Natural killer cell (primary cell): Measurements from ENCODE around the gene MLPH. TPM values are rescaled to one million over a fixed set of nuclear protein-coding genes. Genes with fewer than 3 reads are reported as not detected.

Source experiments
- ATAC-seq, 3 donors: fragments of 150-1000 bp in 2 of 3; fragments of 200-7000 bp in 1 of 3; cut with Tn5 transposase; 1 replicate in 1 of 3; 2 replicates in 2 of 3; pipeline ENCODE4 v1.10.0; 2021; ENCODE audit warnings: mild to moderate bottlenecking in 2 of 3, moderate library complexity in 2 of 3
- DNase-seq, 2 donors: peaks; one replicate each; pipeline versions ENCODE4 v3.0.0 to v3.0.0-alpha.2; 2013 to 2021; ENCODE audit warnings: mixed read lengths in 1 of 2
- H3K27ac ChIP-seq: one replicate; pipeline ENCODE4 v1.5.1; 2013; ENCODE audit warnings: mild to moderate bottlenecking, low read length
- H3K27me3 ChIP-seq: one replicate; pipeline ENCODE4 v1.6.1; 2013; ENCODE audit warnings: low read length; ENCODE audit not compliant: control insufficient read depth, insufficient read depth
- H3K36me3 ChIP-seq: one replicate; pipeline ENCODE4 v1.6.1; 2013; ENCODE audit warnings: low read length; ENCODE audit not compliant: control insufficient read depth, insufficient read depth
- H3K4me1 ChIP-seq: one replicate; pipeline ENCODE4 v1.6.1; 2013; ENCODE audit warnings: low read length; ENCODE audit not compliant: control insufficient read depth, insufficient read depth
- H3K4me3 ChIP-seq: one replicate; pipeline ENCODE4 v1.5.1; 2013; ENCODE audit warnings: low read length
- H3K9me3 ChIP-seq: one replicate; pipeline ENCODE4 v1.6.1; 2013; ENCODE audit warnings: low read length; ENCODE audit not compliant: control insufficient read depth, insufficient read depth
- H3K27ac Mint-ChIP-seq, 2 donors: one replicate each; pipeline ENCODE4 v1.8.0; 2022; ENCODE audit warnings: mild to moderate bottlenecking in 2 of 2, mixed read lengths in 2 of 2, moderate library complexity in 1 of 2
- H3K27me3 Mint-ChIP-seq, 2 donors: one replicate each; pipeline ENCODE4 v1.8.0; 2022; ENCODE audit warnings: low read depth in 2 of 2, mixed read lengths in 2 of 2
- H3K36me3 Mint-ChIP-seq: one replicate; pipeline ENCODE4 v1.8.0; 2022; ENCODE audit warnings: mixed read lengths
- H3K4me1 Mint-ChIP-seq, 2 donors: one replicate each; pipeline ENCODE4 v1.8.0; 2022; ENCODE audit warnings: mixed read lengths in 2 of 2
- H3K4me3 Mint-ChIP-seq: one replicate; pipeline ENCODE4 v1.8.0; 2022; ENCODE audit warnings: mild to moderate bottlenecking, moderate library complexity, mixed read lengths
- H3K9me3 Mint-ChIP-seq, 2 donors: one replicate each; pipeline ENCODE4 v1.8.0; 2022; ENCODE audit warnings: mixed read lengths in 2 of 2
- CTCF ChIP-seq: fragments of 200-600 bp; IDR thresholded peaks from one replicate; pipeline ENCODE4 v1.8.0; 2022; ENCODE audit warnings: antibody characterized with exemption
- WGBS: methylation state at CpG from one replicate; pipeline ENCODE4 v1.1.7; 2013; ENCODE audit warnings: missing lambda C conversion rate; ENCODE audit not compliant: insufficient coverage; 5-methylcytosine and 5-hydroxymethylcytosine counted together
- intact Hi-C: fragments of 100-400 bp; cut with micrococcal nuclease; formaldehyde crosslinking; loops from one replicate; pipeline ENCODE4 v1.14.2; 2022
- total RNA-seq, 4 donors: library from RNA; stranded (reverse); fragments of 120-200 nt in 1 of 4; gene quantifications; one replicate each; pipeline versions ENCODE4 v1.2.3 to v1.2.4, GENCODE V29; 2013 to 2022

Gene MLPH
- total RNA-seq, 3 donors from 2014 or later (not counting 1 experiment from before 2014, with no cell fraction given): not detected

GRCh38 chr2:237591141-237591881, 104.3 kb downstream of the MLPH start:
- no peak for DNase-seq
- Mint-ChIP-seq H3K36me3 (no peaks in the 10 kb centered on the region), H3K4me3 (no peak overlapping the region), H3K4me1 (no peaks in the 10 kb centered on the region), H3K27ac (no peak overlapping the region), H3K9me3 (no peaks in the 10 kb centered on the region), H3K27me3 (peaks cover 0 to 10% of the 10 kb centered on the region in 2 donors)
- no peaks in the 10 kb centered on the region for H3K9me3 ChIP-seq
- 17% methylated on average over 12 of the region's 19 CpGs for WGBS
- peaks cover 6% of the 10 kb centered on the region for H3K4me1 ChIP-seq
- H3K36me3 ChIP-seq: no peaks in the 10 kb centered on the region
- intact Hi-C loops: no loop called here
- H3K27ac ChIP-seq: no peak overlapping the region
- ATAC-seq: no peak
- no peak overlapping the region for H3K4me3 ChIP-seq
- no peaks in the 10 kb centered on the region for H3K27me3 ChIP-seq
- TF ChIP-seq CTCF: no peak

GRCh38 chr2:237592425-237592980, 105.5 kb downstream of the MLPH start:
- no peak for TF ChIP-seq CTCF
- H3K4me1 ChIP-seq: peaks cover 6% of the 10 kb centered on the region
- no peaks in the 10 kb centered on the region for H3K36me3 ChIP-seq
- H3K4me3 ChIP-seq: no peak overlapping the region
- no peaks in the 10 kb centered on the region for H3K27me3 ChIP-seq
- Mint-ChIP-seq H3K27me3 (peaks cover 0 to 2% of the 10 kb centered on the region in 2 donors), H3K27ac (no peak overlapping the region), H3K9me3 (no peaks in the 10 kb centered on the region), H3K4me3 (no peak overlapping the region), H3K36me3 (no peaks in the 10 kb centered on the region), H3K4me1 (peaks cover 0 to 3% of the 10 kb centered on the region in 2 donors)
- no peaks in the 10 kb centered on the region for H3K9me3 ChIP-seq
- ATAC-seq: no peak
- intact Hi-C loops: no loop called here
- WGBS: 91% methylated on average over 18 of the region's 18 CpGs
- DNase-seq: no peak
- H3K27ac ChIP-seq: no peak overlapping the region

GRCh38 chr2:237593036-237593435, 106.0 kb downstream of the MLPH start:
- H3K9me3 ChIP-seq: no peaks in the 10 kb centered on the region
- Mint-ChIP-seq H3K36me3 (no peaks in the 10 kb centered on the region), H3K27me3 (no peaks in the 10 kb centered on the region), H3K27ac (no peak overlapping the region), H3K4me1 (peaks cover 0 to 9% of the 10 kb centered on the region in 2 donors), H3K4me3 (no peak overlapping the region), H3K9me3 (no peaks in the 10 kb centered on the region)
- no peak for TF ChIP-seq CTCF
- H3K4me3 ChIP-seq: no peak overlapping the region
- H3K4me1 ChIP-seq: peaks cover 6% of the 10 kb centered on the region
- H3K27me3 ChIP-seq: no peaks in the 10 kb centered on the region
- intact Hi-C loops: no loop called here
- H3K36me3 ChIP-seq: no peaks in the 10 kb centered on the region
- 95% methylated on average over 10 of the region's 10 CpGs for WGBS
- DNase-seq (no peak), ATAC-seq (no peak)
- H3K27ac ChIP-seq: no peak overlapping the region
